ENCODE results near the gene IGSF9B.

The IGSF9B gene

DNA sequence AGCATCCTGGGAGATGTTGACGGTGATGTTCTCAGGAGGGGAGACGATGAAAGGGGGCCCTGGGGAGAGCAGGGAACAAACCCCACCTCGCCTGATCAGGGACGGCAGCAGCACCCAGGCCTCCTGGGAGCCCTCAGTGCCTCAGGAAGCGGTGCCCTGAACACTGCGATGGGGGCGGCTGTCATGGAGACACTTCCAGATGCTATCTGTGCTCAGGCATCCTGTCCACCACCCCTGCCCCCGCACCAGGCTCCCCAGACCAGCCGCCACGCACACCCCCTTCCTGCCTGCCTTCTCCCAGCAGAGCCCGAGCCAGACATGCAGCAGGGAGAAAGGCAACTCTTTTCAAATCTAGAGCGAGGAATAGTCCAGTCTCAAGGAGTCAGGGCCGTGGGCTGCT is 20.6 kb downstream of the IGSF9B start:
- no peak for DNase-seq

DNA sequence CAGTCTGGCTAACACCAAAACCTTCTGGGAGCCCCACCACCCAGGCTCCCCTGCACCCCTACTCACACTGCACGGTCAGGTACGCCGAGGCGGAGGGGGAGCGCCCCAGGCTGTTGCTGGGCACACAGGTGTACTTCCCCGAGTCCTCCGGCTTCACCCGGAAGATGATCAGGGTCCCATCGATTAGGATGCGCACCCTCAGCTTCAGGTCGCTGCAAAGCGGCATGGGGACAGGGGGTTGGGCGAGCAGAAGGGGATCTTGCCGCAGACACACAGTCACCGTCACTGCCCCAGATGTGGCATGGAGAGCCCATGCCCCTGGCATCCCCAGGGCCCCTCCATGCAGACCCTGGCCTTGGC is 21.2 kb downstream of the IGSF9B start:
- no peak for DNase-seq

DNA sequence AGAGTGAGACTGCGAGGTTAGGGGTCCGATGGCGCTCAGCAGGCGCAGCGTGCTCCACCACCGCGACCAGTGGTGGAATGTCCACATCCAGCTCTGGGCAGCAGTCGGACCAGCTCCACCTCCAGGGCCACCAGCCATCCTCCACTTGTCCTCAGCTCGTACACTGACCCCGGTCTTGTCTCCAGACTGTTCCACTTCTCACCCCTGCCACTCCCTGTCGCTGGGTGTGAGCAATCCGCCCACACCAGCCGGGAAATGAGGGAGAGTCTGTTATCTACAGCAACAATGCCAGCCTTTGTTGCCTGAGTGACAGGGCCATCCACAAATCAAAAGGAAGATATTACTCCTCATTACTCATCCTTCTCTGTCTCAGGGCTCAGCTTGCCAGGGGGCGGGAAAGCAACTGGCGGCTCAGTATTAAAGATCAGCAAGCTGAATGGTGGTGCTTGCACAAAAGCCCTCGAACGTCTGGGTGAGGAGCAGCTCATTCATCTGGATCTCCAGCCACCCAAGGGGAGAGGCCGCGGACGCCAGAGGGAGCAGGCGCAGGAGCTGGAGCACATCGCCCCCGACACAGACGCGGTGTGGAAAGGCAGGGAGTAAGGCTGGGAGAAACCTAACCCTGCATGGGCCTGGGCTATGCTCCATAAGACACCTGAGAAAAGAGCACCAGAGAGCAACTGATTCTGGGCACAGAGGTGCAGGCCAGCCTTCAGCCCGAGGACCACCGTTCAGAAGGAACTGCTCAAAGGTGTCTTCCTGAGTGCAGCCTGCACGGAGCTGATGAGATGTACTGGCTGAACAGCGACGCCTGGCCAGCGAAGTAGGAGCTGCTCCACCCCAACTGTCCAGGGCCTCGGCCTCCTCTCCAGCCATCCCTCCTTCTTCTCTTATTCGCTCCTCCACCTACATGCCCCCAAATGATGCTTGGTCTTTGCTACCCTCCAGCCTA is 21.9 kb downstream of the IGSF9B start:
- peak; percentile 27 for DNase-seq

DNA sequence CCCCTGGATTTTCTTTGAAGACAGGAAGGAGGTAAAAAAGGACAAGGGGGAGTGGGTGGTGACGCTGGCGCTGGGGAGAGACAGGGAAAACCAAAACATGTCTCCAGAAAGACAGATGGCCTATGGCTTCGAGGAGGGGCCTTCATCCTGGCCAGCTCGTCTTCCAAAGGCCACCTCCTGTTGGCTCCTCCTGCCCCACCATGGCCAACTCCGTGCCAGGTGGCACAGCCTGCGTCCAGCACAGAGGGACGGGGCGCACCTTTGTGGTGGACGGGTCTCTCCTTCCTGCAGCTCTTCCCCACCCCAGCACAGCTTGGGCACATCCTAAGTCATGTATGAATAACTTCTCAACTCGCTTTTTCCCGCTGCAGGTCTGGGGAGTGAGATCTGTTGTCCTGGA is 22.7 kb downstream of the IGSF9B start:
- DNase-seq, result no peak

DNA sequence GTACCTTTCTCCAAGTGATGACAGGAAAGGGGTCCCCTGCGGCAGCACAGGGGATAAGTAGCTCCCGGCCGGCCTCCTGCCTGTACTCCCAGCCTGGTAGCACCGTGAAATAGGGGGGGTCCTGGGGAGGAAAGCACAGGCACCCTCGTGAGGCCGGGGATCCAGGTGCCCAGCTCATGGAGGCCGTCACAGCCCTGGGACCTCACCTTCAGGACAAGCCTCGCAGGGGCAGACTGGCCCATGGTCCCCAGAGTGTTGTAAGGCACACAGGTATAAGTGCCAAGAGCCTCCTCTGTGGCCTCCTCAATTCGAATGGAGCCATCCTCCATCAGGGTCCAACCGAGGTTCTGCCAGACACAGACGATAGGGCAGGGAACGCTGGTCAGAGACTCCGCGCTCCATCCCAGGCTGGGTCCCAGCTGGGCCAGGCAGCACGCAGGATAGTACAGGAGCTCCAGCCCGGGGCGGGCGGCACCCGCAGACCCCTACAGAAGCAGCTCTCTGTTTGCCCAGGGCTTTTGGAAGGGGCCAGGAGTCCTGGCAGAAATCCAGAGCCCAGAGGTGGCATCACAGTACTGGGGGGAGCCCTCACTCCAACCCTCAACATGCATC is 25.2 kb downstream of the IGSF9B start:
- no peak for DNase-seq

DNA sequence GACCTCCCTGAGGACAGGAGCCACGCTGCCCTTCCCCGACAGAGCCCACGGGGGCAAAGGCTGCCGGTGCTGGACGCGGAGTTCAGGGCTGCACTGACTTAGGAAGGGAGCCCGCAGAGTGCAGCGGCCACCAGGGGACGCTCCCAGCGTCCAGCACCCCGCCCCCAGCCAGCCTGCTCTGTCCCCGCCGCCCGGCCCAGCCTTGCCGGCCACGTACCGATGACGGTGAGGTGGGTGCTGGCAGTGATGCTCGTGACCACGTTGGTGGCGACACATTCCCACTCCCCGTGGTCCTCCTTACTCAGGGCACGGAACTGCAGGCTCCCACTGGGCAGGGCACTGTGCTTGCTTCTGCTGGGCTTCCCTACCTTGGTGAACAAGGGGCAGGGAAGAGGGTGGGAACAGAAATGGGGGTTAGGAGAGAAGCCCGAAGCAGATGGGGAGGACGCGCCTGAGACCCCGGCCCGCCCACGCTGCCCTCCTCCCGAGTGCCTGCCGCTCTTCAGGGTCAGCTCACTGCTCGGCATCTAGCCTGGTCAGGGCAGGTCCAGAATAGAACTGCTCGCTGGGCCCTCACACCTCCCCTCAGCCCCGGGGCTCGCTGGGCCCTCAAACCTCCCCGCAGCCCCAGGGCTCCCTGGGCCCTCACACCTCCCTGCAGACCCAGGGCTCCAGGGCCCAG is 25.9 kb downstream of the IGSF9B start:
- no peak for DNase-seq

DNA sequence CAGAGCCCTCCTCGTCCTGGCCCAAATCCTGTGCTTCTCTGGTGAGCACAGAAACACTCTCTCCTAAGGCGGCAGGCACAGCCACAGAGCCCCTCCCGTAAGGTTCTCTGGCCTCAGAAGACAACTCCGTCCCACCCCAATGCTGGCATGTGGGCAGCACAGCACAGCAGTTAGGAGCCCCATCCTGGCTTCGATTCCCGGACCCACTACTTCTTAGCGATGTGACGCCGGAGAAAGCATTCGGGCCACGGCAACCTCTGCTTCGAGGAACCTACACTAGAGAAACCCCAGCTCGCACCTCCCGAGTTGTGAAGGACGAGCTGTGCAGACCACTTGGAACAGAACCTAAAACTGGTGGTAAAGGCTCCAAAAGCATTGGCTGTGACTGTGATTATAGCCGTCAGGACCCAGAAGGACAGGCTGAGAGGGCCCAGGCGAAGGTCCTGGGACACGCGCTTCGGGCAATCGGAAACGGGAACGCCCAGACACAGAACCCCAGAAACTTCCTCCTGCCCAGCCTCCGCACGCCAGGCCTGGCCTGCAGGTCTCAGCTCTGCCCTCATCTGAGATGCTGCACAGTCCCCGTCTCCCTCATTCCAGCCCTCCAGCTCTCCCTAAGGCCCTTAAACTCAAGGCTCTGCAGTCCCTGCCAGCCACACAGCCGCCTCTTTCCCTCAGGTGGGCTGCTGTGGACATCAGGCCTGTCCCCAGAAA is 26.6 kb downstream of the IGSF9B start:
- DNase-seq, result no peak

DNA sequence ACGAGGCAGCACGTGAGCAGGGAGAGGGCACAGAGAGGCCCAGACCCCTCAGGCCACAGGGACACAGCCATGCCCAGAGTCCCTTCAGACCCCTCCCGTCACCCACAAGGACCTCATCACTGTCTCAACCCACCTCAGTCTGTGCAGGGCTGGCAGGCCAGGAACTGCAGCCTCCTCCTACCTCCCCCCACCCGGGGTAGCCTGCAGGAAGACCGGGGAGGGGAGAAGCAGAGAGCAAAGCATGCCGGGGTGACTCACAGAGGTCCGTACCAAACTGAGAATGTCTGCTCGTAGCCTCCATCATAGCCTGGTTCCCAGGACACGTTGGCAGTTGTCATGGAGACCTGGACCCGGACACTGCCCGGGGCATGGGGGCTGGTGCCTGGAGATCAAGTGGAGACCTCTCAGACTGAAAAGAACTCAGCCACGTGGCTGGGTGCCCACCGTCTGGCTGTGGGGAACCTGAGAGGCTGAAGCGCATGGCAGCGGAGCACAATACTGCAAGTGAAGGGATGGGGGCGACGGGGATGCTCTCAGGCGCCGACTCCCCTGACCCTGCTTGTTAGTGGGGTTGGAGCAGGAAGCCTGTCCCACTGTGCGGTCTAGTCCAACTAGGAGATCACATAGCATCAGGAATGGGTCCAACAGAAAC is 27.2 kb downstream of the IGSF9B start:
- DNase-seq, result peak; percentile 39

DNA sequence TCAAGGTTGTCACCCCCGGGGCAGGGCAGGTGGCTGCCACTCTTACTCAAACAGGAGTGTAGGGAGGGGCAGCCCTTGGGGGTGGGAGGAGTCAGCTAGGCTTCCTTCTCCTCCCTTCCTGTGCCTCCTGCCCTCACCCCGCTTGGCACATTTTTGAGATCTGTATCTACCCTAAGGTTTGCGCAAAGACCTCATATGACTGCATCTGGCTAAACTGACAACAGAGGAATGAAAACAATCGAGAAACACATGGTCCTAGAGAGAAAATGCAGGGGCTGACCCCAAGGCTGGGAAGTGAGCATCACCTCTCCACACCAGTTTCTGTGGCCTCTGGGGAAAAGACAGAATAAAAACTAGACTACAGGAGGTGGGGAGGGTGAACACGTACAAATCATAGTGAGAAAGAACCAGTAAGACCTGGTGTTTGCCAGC is 28.1 kb downstream of the IGSF9B start:
- DNase-seq, result peak; percentile 94

DNA sequence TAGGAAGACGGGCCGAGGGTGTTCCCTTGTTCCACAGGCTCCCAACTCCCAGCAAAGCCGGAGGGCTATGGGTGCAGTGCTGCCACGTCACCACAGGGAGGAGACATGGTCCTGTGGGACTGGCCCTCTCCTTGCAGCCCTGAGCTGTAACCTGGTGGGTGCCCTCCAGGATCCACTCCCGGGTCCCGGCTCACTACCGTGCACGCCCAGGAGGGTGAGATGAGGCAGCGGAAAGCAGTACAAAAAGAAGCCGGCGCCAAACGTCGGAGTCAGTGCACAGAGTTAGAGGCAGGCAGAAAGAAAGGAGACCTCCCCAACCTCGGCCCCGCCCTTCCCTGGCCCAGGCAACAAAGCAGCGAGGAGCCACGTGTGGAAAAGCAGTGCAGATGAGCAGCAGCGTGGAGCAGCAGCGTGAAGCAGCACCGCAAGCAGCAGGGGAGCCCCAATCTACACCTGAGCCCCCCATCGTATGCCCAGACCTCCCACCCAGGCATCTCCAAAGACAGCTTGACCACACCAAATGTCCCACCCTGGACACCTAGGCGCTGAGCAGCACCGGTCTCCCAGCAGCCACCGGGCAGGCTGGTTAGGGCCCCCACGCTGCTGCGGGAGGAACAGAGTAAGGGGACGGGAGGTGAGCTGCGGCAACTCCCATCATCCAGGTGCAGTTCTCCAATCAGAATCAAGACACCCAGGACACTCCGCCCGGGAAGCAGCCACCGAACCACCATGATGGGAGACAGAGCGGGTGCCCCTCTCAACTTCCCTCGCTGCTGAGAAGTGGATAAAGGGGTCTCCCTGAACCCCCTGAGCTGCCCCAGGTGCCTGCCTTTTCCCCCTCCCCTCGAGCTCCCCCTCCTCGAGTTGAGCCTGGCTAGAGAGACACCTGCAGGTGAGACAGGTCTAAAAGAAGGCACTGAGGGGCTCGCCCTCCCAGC is 28.8 kb downstream of the IGSF9B start:
- DNase-seq, result peak; percentile 81

DNA sequence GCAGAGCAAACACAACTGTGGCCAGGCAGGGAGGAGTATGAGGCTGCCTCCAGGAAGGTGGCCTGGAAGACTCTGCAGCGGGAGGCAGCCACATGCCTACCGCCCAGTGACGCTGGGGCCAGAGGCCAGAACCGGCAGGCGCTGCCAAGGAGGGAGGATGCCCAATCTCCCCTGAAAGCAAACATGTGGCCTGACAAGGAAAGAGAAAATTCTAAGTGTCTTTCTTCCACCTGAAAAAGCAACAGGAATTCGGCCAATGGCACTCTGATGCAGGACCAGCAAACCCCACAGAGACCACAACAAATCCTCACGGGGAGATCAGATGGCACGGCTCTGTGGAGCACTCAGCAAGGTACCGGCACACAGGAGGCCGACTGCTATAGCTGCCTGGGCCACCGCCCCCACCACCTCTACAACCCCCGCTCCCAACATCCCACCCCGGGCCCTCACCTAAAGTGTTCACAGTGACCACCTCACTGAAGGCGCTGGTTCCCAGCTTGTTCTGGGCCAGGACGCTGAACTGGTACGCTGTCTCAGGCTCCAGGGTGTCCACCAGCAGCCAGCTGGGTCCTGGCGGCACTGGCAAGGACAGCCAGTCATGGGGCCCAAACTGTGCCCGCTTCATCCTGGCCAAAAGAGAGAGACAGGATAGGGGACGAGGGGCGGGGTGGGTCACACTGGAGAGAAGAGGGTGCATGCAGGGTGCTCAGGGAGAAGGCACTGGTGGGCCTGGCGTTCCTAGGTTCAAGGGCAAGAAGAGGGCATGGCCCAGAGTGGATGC is 30.1 kb downstream of the IGSF9B start:
- no peak for DNase-seq

DNA sequence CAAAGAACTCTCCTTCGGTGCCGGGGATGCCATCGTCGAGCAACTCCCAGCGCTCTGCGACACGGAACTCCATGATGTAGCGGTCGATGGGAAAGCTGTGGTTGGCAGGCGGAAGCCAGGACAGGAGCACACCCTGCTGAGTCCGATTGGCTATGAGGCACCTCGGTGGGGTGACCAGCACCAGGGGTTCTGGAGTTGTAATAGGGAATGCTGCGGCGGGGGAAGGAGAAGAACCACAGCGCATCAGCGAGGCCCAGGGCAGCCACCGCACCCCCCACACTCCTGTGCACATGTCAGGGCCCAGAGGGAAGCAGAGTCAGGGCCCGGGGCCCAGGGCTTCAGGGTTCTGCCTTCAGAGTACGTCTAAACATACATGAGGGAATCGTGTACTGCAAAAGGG is 31.0 kb downstream of the IGSF9B start:
- no peak for DNase-seq

DNA sequence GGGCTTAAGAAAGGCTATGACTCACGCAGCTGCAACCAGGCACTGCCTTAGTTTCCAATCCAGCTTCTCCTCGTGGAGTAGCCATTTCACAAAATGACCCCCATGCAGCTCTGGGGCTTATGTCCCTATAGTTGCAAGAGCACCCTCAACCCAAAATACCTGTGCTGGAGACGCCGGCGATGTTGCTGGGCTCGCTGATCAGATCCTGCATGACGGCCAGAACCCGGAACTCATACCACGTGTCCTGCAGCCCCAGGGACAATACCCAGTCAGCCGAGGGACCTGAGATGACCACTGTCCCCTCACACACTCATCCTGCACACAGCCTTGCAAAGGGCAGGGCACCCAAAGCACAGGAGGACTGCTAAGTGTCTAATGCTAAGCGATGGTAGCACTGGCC is 32.1 kb downstream of the IGSF9B start:
- DNase-seq, result no peak

DNA sequence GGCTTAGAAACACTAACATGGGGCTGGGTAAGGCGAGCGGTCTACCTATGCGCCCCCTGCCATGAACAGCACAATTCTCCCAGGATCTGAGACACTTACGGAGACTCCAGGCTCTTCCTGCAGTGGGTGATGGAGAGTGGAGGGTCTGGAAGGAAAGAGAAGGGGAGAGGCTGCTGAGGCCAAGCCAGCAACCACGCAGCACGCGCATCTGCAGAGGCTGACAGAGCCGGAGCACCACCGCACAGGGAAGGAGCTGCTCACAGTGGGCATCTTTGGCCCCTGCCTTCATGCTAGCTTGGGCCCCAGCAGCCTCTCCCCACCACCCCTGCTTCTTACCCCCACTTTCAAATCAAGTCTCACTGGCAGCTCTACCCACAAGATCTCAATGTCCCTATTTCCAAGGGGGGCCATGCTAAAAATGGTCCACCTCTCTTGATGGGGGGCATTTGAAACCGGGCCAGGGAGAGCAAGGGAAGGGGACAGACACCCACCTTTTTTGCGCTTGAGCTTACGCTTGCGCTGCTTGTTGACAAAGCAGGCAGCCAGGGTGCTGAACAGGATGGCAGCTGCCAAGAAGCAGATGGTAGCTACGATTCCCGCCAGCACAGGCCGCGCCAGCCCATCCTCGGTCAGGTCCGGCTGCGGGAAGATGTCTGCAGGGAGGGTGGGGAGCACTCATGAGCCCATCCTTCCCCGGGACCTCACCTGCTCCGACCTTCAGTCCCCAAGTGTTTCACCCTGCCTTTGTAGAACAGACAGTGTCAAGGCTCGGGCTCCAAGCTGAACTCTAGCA is 34.5 kb downstream of the IGSF9B start:
- no peak for DNase-seq

DNA sequence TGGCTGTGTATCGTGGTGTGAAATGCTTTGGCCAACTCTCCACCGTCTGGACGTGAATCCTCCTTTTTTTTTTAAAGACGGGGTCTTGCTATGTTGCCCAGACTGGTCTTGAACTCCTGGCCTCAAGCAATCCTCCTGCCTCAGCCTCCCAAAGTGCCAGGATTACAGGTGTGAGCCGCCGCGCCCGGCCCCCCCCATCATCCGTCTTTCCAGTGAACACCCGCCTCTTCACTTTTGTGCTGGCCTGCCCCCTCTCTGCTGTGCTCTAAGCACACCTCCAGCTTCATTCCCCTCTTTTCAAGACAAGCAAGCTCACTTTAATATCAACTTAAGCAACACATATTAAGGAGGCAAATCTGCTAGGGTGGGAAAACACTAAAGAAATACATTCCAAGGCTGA is 35.3 kb downstream of the IGSF9B start:
- no peak for DNase-seq

DNA sequence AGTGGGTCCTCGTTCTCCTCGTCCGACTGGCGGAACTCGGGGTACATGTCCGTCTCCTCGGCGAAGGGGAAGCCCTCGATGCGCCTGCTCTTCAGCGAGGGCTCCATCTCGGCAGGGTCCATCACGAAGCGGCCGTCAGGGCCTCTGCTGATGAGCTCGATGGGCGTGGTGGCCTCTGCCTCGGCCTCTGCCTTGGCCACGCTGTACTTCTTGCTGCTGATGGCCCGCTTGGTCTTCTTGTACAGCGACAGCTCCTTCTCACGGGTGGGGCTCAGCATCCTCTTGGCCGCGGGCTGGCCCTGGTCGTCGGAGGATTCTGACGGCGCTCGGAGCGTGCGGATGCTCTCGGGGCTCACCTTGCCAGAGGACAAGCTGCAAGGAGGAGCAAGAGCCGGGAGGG is 35.7 kb downstream of the IGSF9B start:
- DNase-seq, result no peak

DNA sequence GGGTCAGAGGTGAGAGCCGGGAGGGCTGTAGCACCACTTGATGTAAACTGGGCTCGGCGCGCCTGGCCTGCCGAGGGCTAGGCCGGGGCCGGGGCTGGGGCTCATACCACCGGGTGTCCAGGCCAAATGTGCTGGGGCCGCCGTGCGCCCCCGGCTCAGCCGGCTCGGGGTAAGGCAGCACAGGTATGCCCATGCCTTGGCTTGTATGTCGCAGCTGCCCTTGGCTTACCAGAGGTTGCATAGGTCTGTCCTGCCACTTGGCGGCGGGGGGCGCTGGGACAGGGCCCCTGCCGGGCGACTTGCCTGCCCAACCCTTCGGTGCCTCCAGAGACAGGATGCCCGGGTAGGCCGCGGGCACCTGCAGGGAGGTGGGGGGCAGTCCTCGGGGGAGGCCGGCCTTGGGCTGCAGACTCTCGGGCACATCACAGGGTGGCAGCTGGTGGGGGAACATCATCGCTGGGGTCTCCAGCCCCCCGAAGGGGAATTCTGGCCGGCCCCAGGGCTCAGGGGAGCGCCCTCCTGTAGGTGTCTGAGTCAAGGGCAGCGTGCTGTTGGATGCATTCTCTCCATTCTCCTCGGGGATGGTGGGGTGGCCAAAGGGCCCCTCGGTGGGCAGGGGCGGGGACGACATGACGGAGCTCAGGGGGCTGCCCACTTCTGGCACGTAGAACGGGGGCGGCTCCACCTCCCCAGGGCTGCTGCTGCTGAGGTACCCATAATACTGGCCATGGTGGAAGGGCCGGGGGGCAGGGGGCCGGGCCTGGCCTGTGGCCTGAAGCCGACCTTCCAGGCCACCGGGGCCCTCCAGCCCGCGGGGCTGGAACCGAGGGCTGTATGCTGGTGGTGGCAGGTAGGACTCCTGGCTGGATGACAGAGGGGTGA is 36.4 kb downstream of the IGSF9B start:
- DNase-seq, result no peak

DNA sequence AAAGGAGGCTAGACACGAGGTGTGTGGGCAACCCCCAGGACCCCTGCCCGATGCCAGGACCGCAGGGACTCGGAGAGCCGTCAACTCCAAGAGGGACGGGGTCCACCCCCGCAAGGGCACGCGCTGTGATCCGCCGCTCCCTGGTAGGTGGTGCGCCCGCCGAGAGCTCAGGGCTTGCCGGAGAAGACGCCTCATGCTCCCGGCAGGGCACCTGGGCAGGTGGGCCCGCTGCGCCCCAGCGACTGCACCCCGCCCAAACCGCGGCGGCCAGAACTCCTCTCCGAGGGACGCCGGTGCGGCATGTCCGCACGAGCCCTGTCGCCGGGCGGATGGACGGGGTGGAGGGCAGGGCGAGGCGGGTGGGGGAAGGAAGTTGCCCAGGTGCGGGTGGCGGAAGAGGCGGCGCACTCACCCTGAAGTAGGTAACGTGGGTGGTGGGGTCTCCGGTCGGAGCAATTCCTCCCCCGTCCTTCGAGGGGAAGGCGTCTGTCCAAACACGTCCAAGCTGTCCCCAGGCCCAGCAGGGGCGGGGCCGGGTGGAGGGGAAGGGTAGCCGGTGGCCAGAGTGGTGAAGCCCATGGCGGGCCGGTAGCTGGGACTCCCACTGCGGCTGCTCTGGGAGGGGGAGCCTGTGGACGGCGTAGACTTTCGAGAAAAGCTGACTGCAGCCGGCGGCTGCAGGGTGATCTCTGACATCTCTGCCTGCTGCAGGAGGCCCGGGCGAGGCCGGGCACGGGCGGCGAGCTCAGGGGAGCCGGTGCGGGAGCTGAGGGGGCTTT is 37.2 kb downstream of the IGSF9B start:
- DNase-seq, result no peak
